H1 (cell line): ENCODE measurements around the gene KRT17. TPM values are rescaled to one million over a fixed set of nuclear protein-coding genes. Genes with fewer than 3 reads are reported as not detected.

Source experiments
- CTCF ChIA-PET: fragments of 300-600 bp; sonication (Branson Sonifier 250); formaldehyde crosslinking; loops from one replicate; lab custom pipeline; 2021; ENCODE audit not compliant: partially characterized antibody; lab: Charles Lee
- POLR2A ChIA-PET: fragments of 300-600 bp; sonication (Branson Sonifier 250); formaldehyde crosslinking; loops from one replicate; lab custom pipeline; 2021; ENCODE audit warnings: inconsistent platforms; ENCODE audit not compliant: partially characterized antibody; lab: Charles Lee
- DNase-seq, 2 experiments: peaks; one replicate each; pipeline versions ENCODE4 v3.0.0 to v3.0.0-alpha.2; 2010 to 2022; ENCODE audit warnings: low spot score in 2 of 2, low read depth in 1 of 2, mixed read lengths in 1 of 2
- FAIRE-seq: peaks from 2 replicates; lab custom pipeline; 2011; peaks lifted over from hg19 to GRCh38; lab: Jason Lieb, UNC
- H2AFZ ChIP-seq: 2 replicates; pipeline ENCODE4 v1.8.1; 2012; ENCODE audit warnings: low read length, inconsistent platforms
- H2AK5ac ChIP-seq: 2 replicates; pipeline ENCODE4 v1.6.1; 2013; ENCODE audit warnings: low read depth, low read length
- H2BK120ac ChIP-seq: replicated peaks from 2 replicates; pipeline ENCODE3; 2013; ENCODE audit warnings: low read depth, low read length, inconsistent platforms
- H2BK12ac ChIP-seq: 2 replicates; pipeline ENCODE4 v1.6.1; 2013; ENCODE audit warnings: low read depth, low read length
- H2BK15ac ChIP-seq: 2 replicates; pipeline ENCODE4 v1.6.1; 2013; ENCODE audit warnings: low read length
- H2BK20ac ChIP-seq: 2 replicates; pipeline ENCODE4 v1.6.1; 2013; ENCODE audit warnings: low read length
- H2BK5ac ChIP-seq: 2 replicates; pipeline ENCODE4 v1.6.1; 2013; ENCODE audit warnings: low read depth, low read length
- H3K14ac ChIP-seq: 2 replicates; pipeline ENCODE4 v1.6.1; 2013; ENCODE audit warnings: inconsistent platforms; ENCODE audit not compliant: insufficient read length
- H3K18ac ChIP-seq: 2 replicates; pipeline ENCODE4 v1.6.1; 2013; ENCODE audit warnings: low read length; ENCODE audit errors: extremely low read depth
- H3K23ac ChIP-seq: 2 replicates; pipeline ENCODE4 v1.6.1; 2013; ENCODE audit warnings: inconsistent platforms; ENCODE audit not compliant: insufficient read length
- H3K23me2 ChIP-seq: 2 replicates; pipeline ENCODE4 v1.6.1; 2013; ENCODE audit warnings: low read depth, low read length
- H3K27ac ChIP-seq: 2 replicates; pipeline ENCODE4 v1.6.1; 2011; ENCODE audit warnings: low read depth, low read length, inconsistent platforms
- H3K27me3 ChIP-seq, 4 experiments: replicated peaks in 1 of 4; 1 replicate in 1 of 4; 2 replicates in 3 of 4; pipeline versions ENCODE4 v1.6.1 to v1.8.1; 2011 to 2013; ENCODE audit warnings: low read length in 3 of 4, mild to moderate bottlenecking in 3 of 4, inconsistent platforms in 2 of 4, mixed read lengths in 2 of 4, moderate library complexity in 1 of 4; ENCODE audit not compliant: control insufficient read depth in 3 of 4, insufficient read depth in 3 of 4; ENCODE audit errors: extremely low read depth in 1 of 4
- H3K36me3 ChIP-seq, 4 experiments: 2 replicates each; pipeline versions ENCODE4 v1.6.1 to v1.8.1; 2011 to 2013; ENCODE audit warnings: mild to moderate bottlenecking in 4 of 4, low read length in 3 of 4, moderate library complexity in 2 of 4, control low read depth in 1 of 4, inconsistent platforms in 1 of 4; ENCODE audit not compliant: insufficient read depth in 4 of 4, control insufficient read depth in 2 of 4
- H3K4ac ChIP-seq: replicated peaks from 2 replicates; pipeline ENCODE3; 2013; ENCODE audit warnings: low read length, low read depth, mixed read lengths, inconsistent platforms; ENCODE audit not compliant: insufficient read length
- H3K4me1 ChIP-seq, 4 experiments: replicated peaks in 1 of 4; 1 replicate in 1 of 4; 2 replicates in 3 of 4; pipeline versions ENCODE4 v1.6.1 to v1.8.1; 2011 to 2013; ENCODE audit warnings: low read length in 3 of 4, inconsistent platforms in 2 of 4, mixed read lengths in 1 of 4; ENCODE audit not compliant: insufficient read depth in 4 of 4, control insufficient read depth in 3 of 4
- H3K4me2 ChIP-seq, 2 experiments: 2 replicates each; pipeline versions ENCODE4 v1.6.1 to v1.8.1; 2011 to 2013; ENCODE audit warnings: low read depth in 2 of 2, low read length in 2 of 2, control low read depth in 1 of 2, inconsistent platforms in 1 of 2, mild to moderate bottlenecking in 1 of 2; ENCODE audit not compliant: insufficient read depth in 1 of 2
- H3K4me3 ChIP-seq, 4 experiments: fragments of 200-600, 300-600 bp in 1 of 4; sonication (generic), shearing (Covaris generic), sonication (Bioruptor Twin) in 1 of 4; 2 replicates each; pipeline versions ENCODE4 v1.5.1 to v1.8.1; 2011 to 2016; ENCODE audit warnings: low read length in 4 of 4, low read depth in 3 of 4, control low read depth in 2 of 4, inconsistent platforms in 2 of 4, mild to moderate bottlenecking in 2 of 4, mixed read lengths in 1 of 4, moderate library complexity in 1 of 4; ENCODE audit not compliant: insufficient read depth in 2 of 4; ENCODE audit errors: extremely low read depth in 1 of 4
- H3K56ac ChIP-seq: replicated peaks from 2 replicates; pipeline ENCODE3; 2013; ENCODE audit warnings: low read depth, mild to moderate bottlenecking, mixed read lengths, low read length, inconsistent platforms; ENCODE audit not compliant: insufficient read length
- H3K79me1 ChIP-seq: 2 replicates; pipeline ENCODE4 v1.6.1; 2013; ENCODE audit warnings: low read depth, low read length, control low read depth
- H3K79me2 ChIP-seq, 2 experiments: 2 replicates each; pipeline versions ENCODE4 v1.6.1 to v1.8.1; 2012 to 2013; ENCODE audit warnings: low read length in 2 of 2, mild to moderate bottlenecking in 2 of 2, inconsistent platforms in 1 of 2; ENCODE audit not compliant: insufficient read depth in 2 of 2, control insufficient read depth in 1 of 2
- H3K9ac ChIP-seq, 4 experiments: replicated peaks in 1 of 4; 1 replicate in 1 of 4; 2 replicates in 3 of 4; pipeline versions ENCODE4 v1.6.1 to v1.8.1; 2011 to 2013; ENCODE audit warnings: low read depth in 3 of 4, low read length in 3 of 4, control low read depth in 2 of 4, mild to moderate bottlenecking in 2 of 4, moderate library complexity in 2 of 4, inconsistent platforms in 1 of 4; ENCODE audit errors: extremely low read depth in 1 of 4
- H3K9me3 ChIP-seq, 2 experiments: 2 replicates each; pipeline versions ENCODE4 v1.6.1 to v1.8.1; 2012 to 2013; ENCODE audit warnings: mild to moderate bottlenecking in 2 of 2, moderate library complexity in 2 of 2, control low read depth in 1 of 2, inconsistent platforms in 1 of 2, low read depth in 1 of 2, low read length in 1 of 2, mixed read lengths in 1 of 2; ENCODE audit not compliant: insufficient read depth in 2 of 2
- H4K20me1 ChIP-seq, 2 experiments: replicated peaks in 1 of 2; 2 replicates each; pipeline versions ENCODE3 to v1.8.1; 2011 to 2013; ENCODE audit warnings: inconsistent platforms in 2 of 2, low read length in 2 of 2, mild to moderate bottlenecking in 1 of 2; ENCODE audit not compliant: insufficient read depth in 2 of 2, control insufficient read depth in 1 of 2
- H4K5ac ChIP-seq: 2 replicates; pipeline ENCODE4 v1.6.1; 2013; ENCODE audit warnings: low read length, low read depth, mixed read lengths, inconsistent platforms; ENCODE audit not compliant: insufficient read length
- H4K8ac ChIP-seq: 2 replicates; pipeline ENCODE4 v1.8.0; 2013; ENCODE audit warnings: mild to moderate bottlenecking, moderate library complexity, low read length, inconsistent platforms; ENCODE audit not compliant: insufficient read depth; ENCODE audit errors: extremely low read depth
- H4K91ac ChIP-seq: replicated peaks from 2 replicates; pipeline ENCODE3; 2013; ENCODE audit warnings: low read length, mixed read lengths, inconsistent platforms; ENCODE audit not compliant: insufficient read length
- KDM4A ChIP-seq: IDR thresholded peaks from one replicate; pipeline ENCODE4 v1.7.1; 2012; ENCODE audit warnings: low read depth, mild to moderate bottlenecking, moderate library complexity, low read length, inconsistent platforms; ENCODE audit not compliant: severe bottlenecking
- POLR2AphosphoS5 ChIP-seq: IDR thresholded peaks from 2 replicates; pipeline ENCODE4 v1.6.1; 2011; ENCODE audit warnings: low read depth, low read length
- RAD21 ChIP-seq, 2 experiments: IDR thresholded peaks in 1 of 2; conservative IDR thresholded peaks in 1 of 2; 2 replicates each; pipeline ENCODE4 v1.6.1; 2011; ENCODE audit warnings: low read depth in 2 of 2, low read length in 2 of 2, improper control_type of control experiment in 1 of 2, inconsistent platforms in 1 of 2, mild to moderate bottlenecking in 1 of 2, moderate library complexity in 1 of 2
- SIN3A ChIP-seq, 2 experiments: IDR thresholded peaks in 1 of 2; conservative IDR thresholded peaks in 1 of 2; 2 replicates each; pipeline ENCODE4 v1.6.1; 2011 to 2012; ENCODE audit warnings: low read length in 2 of 2, improper control_type of control experiment in 1 of 2, low read depth in 1 of 2, mild to moderate bottlenecking in 1 of 2
- SP2 ChIP-seq: IDR thresholded peaks from 2 replicates; pipeline ENCODE4 v1.6.1; 2012; ENCODE audit warnings: mild to moderate bottlenecking, low read length, inconsistent platforms
- whole genome bisulfite sequencing, 2 experiments: shearing (Covaris generic) in 1 of 2; methylation state at CpG; one replicate each; pipeline versions ENCODE4 v1.1.6 to v1.1.7; 2013 to 2015; ENCODE audit warnings: low lambda C conversion rate in 2 of 2, mixed read lengths in 2 of 2, inconsistent platforms in 1 of 2, low coverage in 1 of 2, missing lambda C conversion rate in 1 of 2; ENCODE audit not compliant: insufficient replicate concordance in 2 of 2, insufficient coverage in 1 of 2, insufficient read length in 1 of 2; ENCODE audit errors: extremely low coverage in 1 of 2, missing lambda C conversion rate in 1 of 2; 5-methylcytosine and 5-hydroxymethylcytosine counted together
- polyA plus RNA-seq, 7 experiments: library from polyadenylated mRNA; depleted of rRNA in 3 of 7; stranded (reverse) in 5 of 7; unstranded in 2 of 7; fragments of >200 nt in 5 of 7; fragments of 200-250 nt in 2 of 7; gene quantifications; 1 replicate in 5 of 7; 2 replicates in 1 of 7; 4 replicates in 1 of 7; pipeline versions ENCODE4 v1.2.1 to v1.2.3, GENCODE V29; 2011 to 2013; ENCODE audit warnings: missing spikeins in 2 of 7, mixed read lengths in 2 of 7
- total RNA-seq: library from RNA; stranded (reverse); fragmentation: NEBNext Ultra II Directional; extraction: Animal tissue kit (Norgen Biotek cat#: 25700); gene quantifications from 2 replicates; pipeline ENCODE4 v1.2.1, GENCODE V29; 2021

The KRT17 gene
- total and polyA plus RNA-seq, 2 of the 8 experiments (the other 6 are each of a cell fraction or from before 2014, with no cell fraction given): 0.50 to 0.95 TPM

DNA sequence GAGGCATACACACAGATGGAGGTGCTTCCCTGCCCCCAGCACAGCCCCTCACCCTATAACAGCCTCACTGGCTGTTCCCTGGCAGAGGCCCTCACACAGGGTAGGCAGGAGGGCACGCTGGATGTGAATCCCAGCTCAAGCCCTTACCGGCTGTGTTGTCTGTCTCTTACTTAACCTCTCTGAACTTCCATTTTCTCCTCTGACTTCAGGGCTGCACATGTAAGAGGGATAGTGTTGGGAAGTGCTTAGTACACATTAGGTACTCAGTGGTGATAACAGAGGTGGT, 39.7 kb upstream of the KRT17 start:
- no peak overlapping the region for H3K23ac ChIP-seq
- TF ChIP-seq SIN3A (conservative IDR thresholded peaks at IDR 0.05 in 1 of 2, IDR thresholded peaks at IDR 0.05 in 1 of 2; ENCODE audit: low read depth in 1 of 2, low read length in 2 of 2) (no peak), SP2 (no peak), POLR2AphosphoS5 (no peak), RAD21 (IDR thresholded peaks at IDR 0.05 in 1 of 2, conservative IDR thresholded peaks at IDR 0.05 in 1 of 2; ENCODE audit: low read depth in 2 of 2, low read length in 2 of 2) (no peak), KDM4A (no peak)

More for the DNA sequence above, 39.7 kb upstream of the KRT17 start:
- Histone ChIP-seq H3K4me2 (no peak overlapping the region), H3K4me1 (peaks cover 0 to 14% (median 6%) of the 10 kb centered on the region in 4 experiments; a peak in 5 of 7 replicates), H3K56ac (no peak overlapping the region), H2BK5ac (no peak overlapping the region), H3K79me1 (no peaks in the 10 kb centered on the region), H3K23me2 (peaks cover 10% of the 10 kb centered on the region), H4K20me1 (no peaks in the 10 kb centered on the region), H3K36me3 (no peaks in the 10 kb centered on the region), H3K14ac (no peak overlapping the region), H4K5ac (no peak overlapping the region), H2BK20ac (no peak overlapping the region), H2AK5ac (no peak overlapping the region; the same call in 1 of the 2 replicates), H3K79me2 (no peaks in the 10 kb centered on the region), H4K8ac (no peak overlapping the region; the same call in 1 of the 2 replicates), H3K27me3 (no peaks in the 10 kb centered on the region; a peak in 3 of 7 replicates), H3K4me3 (no peak overlapping the region), H2AFZ (no peak overlapping the region), H3K9ac (no peak overlapping the region), H4K91ac (no peak overlapping the region), H3K9me3 (no peaks in the 10 kb centered on the region), H3K27ac (no peak overlapping the region), H3K18ac (no peak overlapping the region), H3K4ac (no peak overlapping the region), H2BK12ac (0 out of 2 replicates have a peak overlapping the region, but pooled peaks have one; percentile 2), H2BK15ac (peak overlapping the region; percentile 92; the same call in 1 of the 2 replicates), H2BK120ac (no peak overlapping the region)
- DNase-seq (no peak), FAIRE-seq (no peak)
- WGBS, 2 experiments: 96% methylated on average over 2 of the region's 2 CpGs; no CpG with 5 or more reads in 1 of the 2 experiments
- CTCF ChIA-PET: interaction anchor here (0.6 to 12.1 kb wide), 26 partner anchors 14 to 806 kb away, joined by 3 to 338 read pairs (median 6); partner anchors contain the start of genes EIF1 and KRT17
- POLR2A ChIA-PET: interaction anchor here (1.4 to 7.6 kb wide), 4 partner anchors 10 to 136 kb away, joined by 4 to 106 read pairs (median 10); partner anchors contain the start of genes EIF1 and KRT19
